DOHH2 (cell line): Measurements from ENCODE around the gene CNDP1.

Experiments
- H3F3A ChIP-seq: fragments of 200-600 bp; sonication (generic), shearing (Covaris generic); 2 replicates; pipeline ENCODE4 v1.6.0; 2016; ENCODE audit warnings: antibody characterized with exemption, mild to moderate bottlenecking; ENCODE audit not compliant: control insufficient read depth, insufficient read depth
- H3K27ac ChIP-seq: fragments of 200-600 bp; sonication (generic); 2 replicates; pipeline ENCODE4 v1.5.1; 2014; ENCODE audit warnings: low read depth, mild to moderate bottlenecking, low read length, moderate library complexity
- H3K27me3 ChIP-seq: fragments of 200-600 bp; sonication (generic); 2 replicates; pipeline ENCODE4 v1.6.1; 2014; ENCODE audit warnings: mild to moderate bottlenecking, low read length, mixed read lengths; ENCODE audit not compliant: control insufficient read depth
- H3K36me3 ChIP-seq: fragments of 200-600 bp; sonication (generic); 2 replicates; pipeline ENCODE4 v1.6.1; 2014; ENCODE audit warnings: mild to moderate bottlenecking, low read length, moderate library complexity, mixed read lengths; ENCODE audit not compliant: control insufficient read depth
- H3K4me1 ChIP-seq: fragments of 200-600 bp; sonication (generic); 2 replicates; pipeline ENCODE4 v1.6.1; 2014; ENCODE audit warnings: mild to moderate bottlenecking, low read length, mixed read lengths; ENCODE audit not compliant: control insufficient read depth
- H3K4me2 ChIP-seq: fragments of 200-600 bp; sonication (generic); 2 replicates; pipeline ENCODE4 v1.6.0; 2014; ENCODE audit warnings: mild to moderate bottlenecking, low read length, moderate library complexity
- H3K4me3 ChIP-seq: fragments of 200-600 bp; sonication (generic); 2 replicates; pipeline ENCODE4 v1.5.1; 2014; ENCODE audit warnings: mild to moderate bottlenecking, low read length, mixed read lengths
- H3K79me2 ChIP-seq: fragments of 200-600 bp; sonication (generic); 2 replicates; pipeline ENCODE4 v1.6.1; 2014; ENCODE audit warnings: mild to moderate bottlenecking, low read length, mixed read lengths; ENCODE audit not compliant: control insufficient read depth
- H3K9me2 ChIP-seq: fragments of 200-600 bp; sonication (generic); replicated peaks from 2 replicates; pipeline ENCODE4 v1.6.1; 2014; ENCODE audit warnings: mild to moderate bottlenecking, low read length, mixed read lengths; ENCODE audit not compliant: control insufficient read depth
- H3K9me3 ChIP-seq: fragments of 200-600 bp; sonication (generic); 2 replicates; pipeline ENCODE4 v1.6.1; 2014; ENCODE audit warnings: antibody characterized with exemption, low read length, mixed read lengths; ENCODE audit not compliant: control insufficient read depth, insufficient read depth
- H4K20me1 ChIP-seq: fragments of 200-600 bp; sonication (generic); 2 replicates; pipeline ENCODE4 v1.6.0; 2014; ENCODE audit warnings: low read depth, mild to moderate bottlenecking, antibody characterized with exemption, low read length, moderate library complexity; ENCODE audit not compliant: control insufficient read depth, insufficient read depth
- EZH2phosphoT487 ChIP-seq: fragments of 200-600 bp; sonication (generic); IDR thresholded peaks from 2 replicates; pipeline ENCODE4 v1.6.1; 2017; ENCODE audit warnings: borderline replicate concordance, mild to moderate bottlenecking, antibody characterized with exemption, low read length, moderate library complexity, mixed read lengths
- TF ChIP-seq, protein P1 (sequence below): fragments of 200-600 bp; sonication (generic); IDR thresholded peaks from one replicate; pipeline ENCODE4 v1.5.1; 2014; ENCODE audit warnings: antibody characterized with exemption, mild to moderate bottlenecking, low read depth, low read length; ENCODE audit not compliant: poor library complexity, severe bottlenecking

Gene CNDP1

DNA sequence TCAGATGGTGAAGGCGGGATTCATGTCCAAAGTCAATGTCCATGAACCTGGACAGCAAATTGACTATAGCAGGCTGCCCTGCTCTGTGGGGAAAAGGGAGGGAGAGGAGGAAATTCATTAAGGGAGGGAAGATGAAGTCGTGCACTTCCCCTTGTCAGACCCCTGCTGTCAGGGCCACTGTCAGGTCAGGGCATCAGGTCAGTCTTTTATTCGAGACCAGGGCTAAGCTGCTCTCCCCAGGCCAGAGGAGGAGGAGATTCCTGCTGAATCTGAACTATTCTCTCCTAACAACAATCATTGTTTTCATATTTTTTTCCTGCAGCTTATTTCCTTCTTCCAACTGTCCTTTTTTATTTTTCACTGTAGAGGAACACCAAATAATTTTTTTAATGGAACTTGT is 17.2 kb downstream of the CNDP1 start:
- H3K9me3 ChIP-seq = peaks cover 8% of the 10 kb centered on the region
- no peak for TF ChIP-seq EZH2phosphoT487
- TF ChIP-seq, protein P1, sequence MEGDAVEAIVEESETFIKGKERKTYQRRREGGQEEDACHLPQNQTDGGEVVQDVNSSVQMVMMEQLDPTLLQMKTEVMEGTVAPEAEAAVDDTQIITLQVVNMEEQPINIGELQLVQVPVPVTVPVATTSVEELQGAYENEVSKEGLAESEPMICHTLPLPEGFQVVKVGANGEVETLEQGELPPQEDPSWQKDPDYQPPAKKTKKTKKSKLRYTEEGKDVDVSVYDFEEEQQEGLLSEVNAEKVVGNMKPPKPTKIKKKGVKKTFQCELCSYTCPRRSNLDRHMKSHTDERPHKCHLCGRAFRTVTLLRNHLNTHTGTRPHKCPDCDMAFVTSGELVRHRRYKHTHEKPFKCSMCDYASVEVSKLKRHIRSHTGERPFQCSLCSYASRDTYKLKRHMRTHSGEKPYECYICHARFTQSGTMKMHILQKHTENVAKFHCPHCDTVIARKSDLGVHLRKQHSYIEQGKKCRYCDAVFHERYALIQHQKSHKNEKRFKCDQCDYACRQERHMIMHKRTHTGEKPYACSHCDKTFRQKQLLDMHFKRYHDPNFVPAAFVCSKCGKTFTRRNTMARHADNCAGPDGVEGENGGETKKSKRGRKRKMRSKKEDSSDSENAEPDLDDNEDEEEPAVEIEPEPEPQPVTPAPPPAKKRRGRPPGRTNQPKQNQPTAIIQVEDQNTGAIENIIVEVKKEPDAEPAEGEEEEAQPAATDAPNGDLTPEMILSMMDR = no peak
- no peaks in the 10 kb centered on the region for H3K4me1 ChIP-seq
- H3K9me2 ChIP-seq = no peaks in the 10 kb centered on the region
- no peaks in the 10 kb centered on the region for H3K36me3 ChIP-seq
- no peak overlapping the region for H3K4me3 ChIP-seq
- H3F3A ChIP-seq = no peaks in the 10 kb centered on the region
- no peaks in the 10 kb centered on the region for H3K27me3 ChIP-seq
- no peak overlapping the region for H3K4me2 ChIP-seq
- no peaks in the 10 kb centered on the region for H4K20me1 ChIP-seq
- no peaks in the 10 kb centered on the region for H3K79me2 ChIP-seq
- H3K27ac ChIP-seq = no peak overlapping the region

- H3F3A ChIP-seq = no peaks in the 10 kb centered on the region
- TF ChIP-seq EZH2phosphoT487 = no peak
- TF ChIP-seq, protein P1 = peak; percentile 72
- no peak overlapping the region for H3K4me2 ChIP-seq
Observed at GRCh38 chr18:74551936-74552555, 17.7 kb downstream of the CNDP1 start.

GRCh38 chr18:74556126-74556525 is 21.8 kb downstream of the CNDP1 start:
- no peak overlapping the region for H3K4me3 ChIP-seq
- H3K36me3 ChIP-seq = no peaks in the 10 kb centered on the region
- no peaks in the 10 kb centered on the region for H3K4me1 ChIP-seq
- TF ChIP-seq, protein P1 = no peak
- TF ChIP-seq EZH2phosphoT487 = no peak
- H3K27me3 ChIP-seq = no peaks in the 10 kb centered on the region
- H3K27ac ChIP-seq = no peak overlapping the region
- no peaks in the 10 kb centered on the region for H3K9me3 ChIP-seq
- H3K9me2 ChIP-seq = no peaks in the 10 kb centered on the region
- no peaks in the 10 kb centered on the region for H3F3A ChIP-seq
- H3K79me2 ChIP-seq = no peaks in the 10 kb centered on the region
- no peaks in the 10 kb centered on the region for H4K20me1 ChIP-seq
- H3K4me2 ChIP-seq = no peak overlapping the region

More at GRCh38 chr18:74551936-74552555, 17.7 kb downstream of the CNDP1 start:
- H3K36me3 ChIP-seq = no peaks in the 10 kb centered on the region
- peaks cover 8% of the 10 kb centered on the region for H3K9me3 ChIP-seq
- H3K27ac ChIP-seq = no peak overlapping the region
- no peaks in the 10 kb centered on the region for H3K79me2 ChIP-seq
- no peaks in the 10 kb centered on the region for H3K4me1 ChIP-seq
- H3K9me2 ChIP-seq = no peaks in the 10 kb centered on the region
- no peaks in the 10 kb centered on the region for H4K20me1 ChIP-seq
- no peaks in the 10 kb centered on the region for H3K27me3 ChIP-seq
- no peak overlapping the region for H3K4me3 ChIP-seq
